Naive thymus-derived CD4-positive, alpha-beta T cell (primary cell): ENCODE data around the gene EPO. TPM values are rescaled to one million over a fixed set of nuclear protein-coding genes. Genes with fewer than 3 reads are reported as not detected.

ENCODE experiments used
- ATAC-seq: fragments of 150-1000 bp; cut with Tn5 transposase; 2 replicates; pipeline ENCODE4 v1.10.0; 2021; ENCODE audit warnings: mild to moderate bottlenecking, moderate library complexity
- CTCF ChIA-PET: fragments of 350-600 bp; sonication (Branson Sonifier 250); formaldehyde crosslinking; loops from one replicate; lab custom pipeline; 2021; ENCODE audit warnings: antibody characterized with exemption; lab: Charles Lee
- POLR2A ChIA-PET: fragments of 350-600 bp; sonication (Branson Sonifier 250); formaldehyde crosslinking; loops from one replicate; lab custom pipeline; 2021; ENCODE audit warnings: antibody characterized with exemption, inconsistent platforms; lab: Charles Lee
- DNase-seq, 9 donors: peaks; one replicate each; pipeline versions ENCODE4 v3.0.0 to v3.0.0-alpha.2; 2020 to 2022; ENCODE audit warnings: mixed read lengths in 1 of 9
- H3K27ac ChIP-seq: one replicate; pipeline ENCODE4 v1.7.0; 2013; ENCODE audit warnings: mild to moderate bottlenecking, low read depth, low read length, moderate library complexity
- H3K27me3 ChIP-seq, 2 donors: one replicate each; pipeline ENCODE4 v1.7.0; 2013; ENCODE audit warnings: low read length in 2 of 2, mild to moderate bottlenecking in 2 of 2, moderate library complexity in 2 of 2; ENCODE audit not compliant: control insufficient read depth in 2 of 2, insufficient read depth in 2 of 2
- H3K36me3 ChIP-seq, 3 experiments: 1 replicate in 2 of 3; 2 replicates in 1 of 3; pipeline ENCODE4 v1.7.0; 2013; ENCODE audit warnings: low read length in 3 of 3, mild to moderate bottlenecking in 3 of 3, moderate library complexity in 1 of 3; ENCODE audit not compliant: insufficient read depth in 3 of 3, control insufficient read depth in 2 of 3
- H3K4me1 ChIP-seq, 2 donors: one replicate each; pipeline ENCODE4 v1.7.0; 2013; ENCODE audit warnings: low read length in 2 of 2, mild to moderate bottlenecking in 2 of 2, moderate library complexity in 1 of 2; ENCODE audit not compliant: control insufficient read depth in 2 of 2, insufficient read depth in 2 of 2
- H3K4me3 ChIP-seq: 2 replicates; pipeline ENCODE4 v1.7.0; 2013; ENCODE audit warnings: mild to moderate bottlenecking, low read length
- H3K9me3 ChIP-seq, 3 experiments: 1 replicate in 2 of 3; 2 replicates in 1 of 3; pipeline ENCODE4 v1.7.0; 2013; ENCODE audit warnings: low read length in 3 of 3; ENCODE audit not compliant: control insufficient read depth in 2 of 3
- H3K27ac Mint-ChIP-seq, 9 donors: one replicate each; pipeline ENCODE4 v1.8.0; 2020 to 2022; ENCODE audit warnings: mixed read lengths in 9 of 9, mild to moderate bottlenecking in 8 of 9, moderate library complexity in 5 of 9, inconsistent platforms in 2 of 9
- H3K27me3 Mint-ChIP-seq, 5 donors: one replicate each; pipeline ENCODE4 v1.8.0; 2021 to 2022; ENCODE audit warnings: mixed read lengths in 5 of 5, mild to moderate bottlenecking in 1 of 5
- H3K36me3 Mint-ChIP-seq, 5 donors: one replicate each; pipeline ENCODE4 v1.8.0; 2020 to 2022; ENCODE audit warnings: mixed read lengths in 5 of 5, mild to moderate bottlenecking in 3 of 5, inconsistent platforms in 1 of 5
- H3K4me1 Mint-ChIP-seq, 7 donors: one replicate each; pipeline ENCODE4 v1.8.0; 2020 to 2022; ENCODE audit warnings: mixed read lengths in 7 of 7, mild to moderate bottlenecking in 3 of 7, inconsistent platforms in 1 of 7
- H3K4me3 Mint-ChIP-seq, 10 donors: one replicate each; pipeline ENCODE4 v1.8.0; 2020 to 2022; ENCODE audit warnings: mild to moderate bottlenecking in 10 of 10, mixed read lengths in 10 of 10, moderate library complexity in 6 of 10, inconsistent platforms in 2 of 10
- H3K9me3 Mint-ChIP-seq, 11 donors: one replicate each; pipeline ENCODE4 v1.8.0; 2020 to 2022; ENCODE audit warnings: mixed read lengths in 11 of 11, mild to moderate bottlenecking in 4 of 11, inconsistent platforms in 1 of 11, moderate library complexity in 1 of 11
- intact Hi-C, 2 donors: fragments of 100-400 bp; cut with micrococcal nuclease; formaldehyde crosslinking; loops; one replicate each; pipeline ENCODE4 v1.15.1; 2023
- polyA plus RNA-seq, 2 donors: library from polyadenylated mRNA; unstranded; fragments of 300-500 nt; fragmentation: Illumina TruSeq; gene quantifications; one replicate each; pipeline ENCODE4 v1.2.3, GENCODE V29; 2021
- total RNA-seq, 6 experiments: library from RNA in 5 of 6; stranded (reverse) in 5 of 6; gene quantifications; 1 replicate in 5 of 6; 2 replicates in 1 of 6; pipeline ENCODE4 v1.2.3 and lab custom pipeline; 2021 to 2026

The EPO gene
- total RNA-seq (not detected), polyA plus RNA-seq (not detected), total RNA-seq (lab: John Stamatoyannopoulos, UW) (not detected)

- intact Hi-C loops: no loop called here
- Mint-ChIP-seq H3K4me3 (peak within 1 kb of the TSS in 3 of 10 donors; percentile 14 to 70 (median 43)), H3K27ac (no peak within 1 kb of the TSS), H3K36me3 (peaks cover 0 to 4% (median 0%) of the 10 kb centered on the region in 5 donors), H3K4me1 (peaks cover 0 to 5% (median 4%) of the 10 kb centered on the region in 7 donors), H3K9me3 (peaks cover 0 to 20% (median 8%) of the 10 kb centered on the region in 11 donors), H3K27me3 (peaks cover 44 to 53% (median 46%) of the 10 kb centered on the region in 5 donors)
- H3K36me3 ChIP-seq: no peaks in the 10 kb centered on the region
- H3K27ac ChIP-seq: no peak within 1 kb of the TSS
- ChIA-PET POLR2A (interaction anchor here (0.7 kb wide), 1 partner anchor 52 kb away, joined by 3 read pairs; no protein-coding TSS in a partner anchor), CTCF (no interaction called here)
- ATAC-seq (no peak), DNase-seq (no peak)
- H3K9me3 ChIP-seq: no peaks in the 10 kb centered on the region
- H3K4me3 ChIP-seq: no peak within 1 kb of the TSS
- peaks cover 0 to 9% of the 10 kb centered on the region in 2 donors for H3K27me3 ChIP-seq
- H3K4me1 ChIP-seq: no peaks in the 10 kb centered on the region
Measured at GRCh38 chr7:100720279-100720670, at the start of gene EPO. Gene EPO, plus strand, starts transcription at chr7:100720468. Its CDS starts 513 bp downstream, at chr7:100720981.

GRCh38 chr7:100671353-100672327, 48.6 kb upstream of the EPO start:
- ATAC-seq (no peak), DNase-seq (no peak)
- peaks cover 0 to 4% (median 0%) of the 10 kb centered on the region in 11 donors for H3K9me3 Mint-ChIP-seq
- H3K9me3 ChIP-seq: no peaks in the 10 kb centered on the region
- no peaks in the 10 kb centered on the region for H3K27me3 ChIP-seq
- H3K36me3 ChIP-seq: peaks cover 0 to 9% (median 0%) of the 10 kb centered on the region in 3 experiments
- no peaks in the 10 kb centered on the region for H3K4me1 ChIP-seq
- H3K4me3 ChIP-seq: no peak overlapping the region
- H3K36me3 Mint-ChIP-seq: peaks cover 0 to 8% (median 0%) of the 10 kb centered on the region in 5 donors
- CTCF ChIA-PET: no interaction called here
- peaks cover 0 to 26% (median 0%) of the 10 kb centered on the region in 5 donors for H3K27me3 Mint-ChIP-seq
- intact Hi-C loops: loop anchor here (2.0 to 10.0 kb wide), 2 partner anchors 15 to 573 kb away; partner anchors contain the start of genes ACTL6B (in 1 of the 2) and FIS1 (in 1 of the 2)
- peaks cover 4 to 19% (median 5%) of the 10 kb centered on the region in 7 donors for H3K4me1 Mint-ChIP-seq
- POLR2A ChIA-PET: interaction anchor here (0.6 to 1.1 kb wide), 3 partner anchors 7 to 73 kb away, joined by 3 to 5 read pairs (median 3); no protein-coding TSS in a partner anchor
- H3K27ac Mint-ChIP-seq: peak overlapping the region in 2 of 9 donors; percentile 11 to 38
- peak overlapping the region in 4 of 10 donors; percentile 23 to 98 (median 38) for H3K4me3 Mint-ChIP-seq
- H3K27ac ChIP-seq: no peak overlapping the region

GRCh38 chr7:100673302-100673941, 46.8 kb upstream of the EPO start, which contains the start of gene GNB2:
Gene GNB2, plus strand, starts transcription at chr7:100673740. Its CDS starts 2,526 bp downstream, at chr7:100676266.
- Histone ChIP-seq H3K4me3 (peak within 1 kb of the TSS; percentile 82), H3K4me1 (no peaks in the 10 kb centered on the region), H3K9me3 (no peaks in the 10 kb centered on the region), H3K27me3 (no peaks in the 10 kb centered on the region), H3K27ac (peak within 1 kb of the TSS; percentile 98), H3K36me3 (peaks cover 0 to 27% (median 2%) of the 10 kb centered on the region in 3 experiments)
- POLR2A ChIA-PET: interaction anchor here (0.6 to 1.3 kb wide), 12 partner anchors 9 to 352 kb away, joined by 3 to 14 read pairs (median 4); partner anchors contain the start of gene FBXO24
- peaks cover 0 to 8% (median 0%) of the 10 kb centered on the region in 5 donors for H3K36me3 Mint-ChIP-seq
- H3K27me3 Mint-ChIP-seq: peaks cover 0 to 17% (median 0%) of the 10 kb centered on the region in 5 donors
- H3K4me1 Mint-ChIP-seq: peaks cover 9 to 25% (median 15%) of the 10 kb centered on the region in 7 donors
- intact Hi-C loops: loop anchor here (1.0 to 10.0 kb wide), 14 partner anchors 17 to 571 kb away; partner anchors contain the start of genes ACTL6B (in 2 of the 2), FBXO24 (in 2 of the 2), LRCH4 (in 2 of the 2) and MOSPD3 (in 2 of the 2)
- ATAC-seq (peak; percentile 75), DNase-seq (peak; percentile 92 to 100 (median 96))
- H3K27ac Mint-ChIP-seq: peak within 1 kb of the TSS; percentile 88 to 97 (median 95)
- H3K4me3 Mint-ChIP-seq: peak within 1 kb of the TSS; percentile 89 to 99 (median 96)
- CTCF ChIA-PET: interaction anchor here (1.3 kb wide), 1 partner anchor 31 kb away, joined by 3 read pairs; no protein-coding TSS in a partner anchor
- H3K9me3 Mint-ChIP-seq: peaks cover 0 to 4% (median 0%) of the 10 kb centered on the region in 11 donors

GRCh38 chr7:100673942-100674410, 46.3 kb upstream of the EPO start:
- ChIA-PET CTCF (interaction anchor here (1.0 to 1.5 kb wide), 4 partner anchors 18 to 110 kb away, joined by 3 to 4 read pairs (median 3); no protein-coding TSS in a partner anchor), POLR2A (interaction anchor here (1.2 to 3.8 kb wide), 10 partner anchors 9 to 237 kb away, joined by 3 to 37 read pairs (median 8); partner anchors contain the start of genes FBXO24, GIGYF1, LRCH4 and MOSPD3)
- Mint-ChIP-seq H3K36me3 (peaks cover 0 to 10% (median 0%) of the 10 kb centered on the region in 5 donors), H3K27me3 (peaks cover 0 to 17% (median 0%) of the 10 kb centered on the region in 5 donors), H3K27ac (peak overlapping the region; percentile 88 to 97 (median 95)), H3K4me1 (peaks cover 9 to 27% (median 15%) of the 10 kb centered on the region in 7 donors), H3K9me3 (peaks cover 0 to 4% (median 0%) of the 10 kb centered on the region in 11 donors), H3K4me3 (peak overlapping the region; percentile 89 to 99 (median 96))
- no peaks in the 10 kb centered on the region for H3K4me1 ChIP-seq
- ATAC-seq (no peak), DNase-seq (peak in 4 of 9 donors; percentile 30 to 48 (median 36))
- H3K27me3 ChIP-seq: no peaks in the 10 kb centered on the region
- intact Hi-C loops: loop anchor here (1.0 to 10.0 kb wide), 15 partner anchors 17 to 571 kb away; partner anchors contain the start of genes ACTL6B (in 2 of the 2), FBXO24 (in 2 of the 2), LRCH4 (in 2 of the 2) and MOSPD3 (in 2 of the 2)
- H3K27ac ChIP-seq: peak overlapping the region; percentile 98
- H3K4me3 ChIP-seq: peak overlapping the region; percentile 82
- H3K9me3 ChIP-seq: no peaks in the 10 kb centered on the region
- H3K36me3 ChIP-seq: peaks cover 0 to 32% (median 5%) of the 10 kb centered on the region in 3 experiments

GRCh38 chr7:100674411-100675104, 45.7 kb upstream of the EPO start:
- Histone ChIP-seq H3K4me3 (peak overlapping the region; percentile 82), H3K27me3 (no peaks in the 10 kb centered on the region), H3K36me3 (peaks cover 0 to 38% (median 5%) of the 10 kb centered on the region in 3 experiments), H3K9me3 (no peaks in the 10 kb centered on the region), H3K4me1 (no peaks in the 10 kb centered on the region), H3K27ac (peak overlapping the region; percentile 98)
- Mint-ChIP-seq H3K9me3 (peaks cover 0 to 4% (median 0%) of the 10 kb centered on the region in 11 donors), H3K36me3 (peaks cover 0 to 11% (median 0%) of the 10 kb centered on the region in 5 donors), H3K27ac (peak overlapping the region; percentile 88 to 97 (median 96)), H3K27me3 (peaks cover 0 to 15% (median 0%) of the 10 kb centered on the region in 5 donors), H3K4me3 (peak overlapping the region; percentile 89 to 99 (median 96)), H3K4me1 (peaks cover 9 to 30% (median 19%) of the 10 kb centered on the region in 7 donors)
- ChIA-PET POLR2A (interaction anchor here (0.6 to 3.8 kb wide), 14 partner anchors 9 to 537 kb away, joined by 3 to 37 read pairs (median 4); partner anchors contain the start of genes FBXO24, GIGYF1, LRCH4 and MOSPD3), CTCF (interaction anchor here (0.6 to 1.5 kb wide), 5 partner anchors 17 to 111 kb away, joined by 3 to 11 read pairs (median 3); no protein-coding TSS in a partner anchor)
- DNase-seq (peak in 6 of 9 donors; percentile 41 to 53 (median 48)), ATAC-seq (no peak)
- intact Hi-C loops: loop anchor here (1.0 to 10.0 kb wide), 10 partner anchors 17 to 572 kb away; partner anchors contain the start of genes TSC22D4 (in 2 of the 2), AGFG2 (in 1 of the 2), AP4M1 (in 1 of the 2) and FIS1 (in 1 of the 2)
